NCI-H1092 (cell line): Measurements from ENCODE around the gene ABTB2.

ENCODE experiments used
- DNase-seq: peaks from one replicate; lab custom pipeline; 2025; lab: John Stamatoyannopoulos, UW

ABTB2 gene

DNA sequence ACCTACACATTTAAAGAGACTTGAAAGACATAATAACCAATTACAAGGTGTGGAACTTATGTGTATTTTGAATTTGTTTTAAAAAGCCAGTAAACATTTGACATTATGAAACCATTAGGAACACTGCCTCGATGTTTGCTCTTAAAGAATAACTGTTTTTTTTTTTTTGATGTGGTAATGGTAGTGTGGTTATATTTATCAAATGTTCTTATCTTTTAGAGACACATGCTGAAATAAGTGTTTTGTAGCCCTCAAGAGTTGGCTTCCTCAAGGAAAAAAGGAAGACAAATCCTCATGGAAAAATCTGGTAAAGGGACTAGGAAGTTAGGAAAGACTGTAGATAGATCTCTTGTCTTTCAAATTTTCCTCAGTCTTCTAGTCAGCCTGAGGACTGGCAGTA, 2.2 kb upstream of the ABTB2 start:
- DNase-seq = no peak

DNA sequence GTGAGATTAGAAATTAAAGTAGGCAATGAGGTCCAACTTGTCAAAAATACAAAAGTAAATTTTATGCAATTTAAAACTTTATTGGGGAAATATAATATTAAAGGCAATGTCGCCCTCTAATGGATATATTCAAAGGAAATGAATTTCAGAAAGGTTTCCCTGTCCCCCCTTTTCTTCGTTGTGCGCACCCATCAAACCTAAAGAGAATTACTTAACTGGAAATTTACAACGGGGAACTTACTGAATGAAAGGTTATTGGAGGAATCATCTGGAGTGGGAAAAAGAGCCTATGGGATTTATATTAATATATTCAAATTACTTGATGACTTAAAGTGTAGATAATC, 1.7 kb upstream of the ABTB2 start:
- no peak for DNase-seq

DNA sequence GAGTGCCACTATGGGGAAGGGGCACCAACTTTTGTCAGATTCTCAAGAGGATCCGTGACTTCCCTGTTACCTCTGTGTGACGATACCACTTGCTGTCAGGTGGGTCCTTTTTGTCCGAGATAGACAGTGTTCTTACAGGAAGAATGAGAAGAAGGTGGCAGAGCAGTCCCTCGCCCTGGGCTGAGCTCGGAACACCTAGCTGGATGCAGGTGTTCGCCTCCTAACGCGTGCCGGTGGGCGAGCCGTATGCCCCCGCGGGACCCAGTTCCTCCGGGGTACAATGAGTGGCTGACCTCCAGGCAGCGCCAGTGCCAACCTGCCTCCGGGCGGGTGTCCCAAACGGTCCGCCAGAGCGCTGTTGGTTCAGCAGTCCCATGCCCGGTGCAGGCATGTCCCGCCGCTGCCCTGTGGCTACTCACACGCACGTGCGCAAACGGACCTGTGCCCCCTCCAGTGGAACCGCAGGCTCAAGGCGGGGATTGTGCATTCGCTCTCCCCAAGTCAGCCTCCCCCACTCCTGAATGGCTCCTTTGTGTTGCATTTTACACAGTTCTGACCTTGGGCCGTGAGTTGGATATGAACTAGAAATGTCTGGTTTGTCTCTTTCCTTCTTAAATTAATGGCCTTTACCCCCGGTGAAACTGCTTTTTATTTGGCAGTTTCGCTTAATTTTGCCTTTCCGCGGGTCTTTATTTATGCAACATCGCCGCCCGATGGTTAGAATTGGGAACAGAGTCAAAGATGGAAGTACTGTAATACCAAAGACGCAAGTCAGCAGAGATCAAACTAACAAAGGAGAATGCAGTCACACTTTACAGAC, 1.1 kb upstream of the ABTB2 start:
- DNase-seq = peak; percentile 72

DNA sequence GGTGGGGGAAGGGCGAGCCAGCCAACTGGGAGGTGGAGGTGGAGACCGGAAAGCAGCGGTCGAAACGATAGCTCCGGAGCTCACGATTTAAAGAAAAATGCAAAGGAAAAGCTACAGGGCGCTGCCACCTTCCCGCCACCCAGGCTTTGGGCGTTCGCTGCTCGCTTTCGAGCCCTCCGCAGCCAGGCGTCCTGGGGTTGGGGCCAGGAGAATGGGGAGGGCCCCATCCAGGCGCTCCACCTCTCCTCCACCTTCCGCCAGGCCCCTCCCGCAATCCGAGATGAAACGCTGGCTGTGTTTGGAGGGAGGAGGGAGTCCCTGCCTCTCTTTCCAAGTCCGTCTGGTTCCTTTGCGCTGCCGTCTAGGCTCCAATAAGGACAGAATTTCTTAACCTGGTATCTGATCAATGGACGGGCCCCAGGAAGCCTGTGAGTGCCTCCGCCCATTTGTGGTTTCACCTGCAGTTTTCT, 483 bp upstream of the ABTB2 start:
- peak; percentile 83 for DNase-seq

DNA sequence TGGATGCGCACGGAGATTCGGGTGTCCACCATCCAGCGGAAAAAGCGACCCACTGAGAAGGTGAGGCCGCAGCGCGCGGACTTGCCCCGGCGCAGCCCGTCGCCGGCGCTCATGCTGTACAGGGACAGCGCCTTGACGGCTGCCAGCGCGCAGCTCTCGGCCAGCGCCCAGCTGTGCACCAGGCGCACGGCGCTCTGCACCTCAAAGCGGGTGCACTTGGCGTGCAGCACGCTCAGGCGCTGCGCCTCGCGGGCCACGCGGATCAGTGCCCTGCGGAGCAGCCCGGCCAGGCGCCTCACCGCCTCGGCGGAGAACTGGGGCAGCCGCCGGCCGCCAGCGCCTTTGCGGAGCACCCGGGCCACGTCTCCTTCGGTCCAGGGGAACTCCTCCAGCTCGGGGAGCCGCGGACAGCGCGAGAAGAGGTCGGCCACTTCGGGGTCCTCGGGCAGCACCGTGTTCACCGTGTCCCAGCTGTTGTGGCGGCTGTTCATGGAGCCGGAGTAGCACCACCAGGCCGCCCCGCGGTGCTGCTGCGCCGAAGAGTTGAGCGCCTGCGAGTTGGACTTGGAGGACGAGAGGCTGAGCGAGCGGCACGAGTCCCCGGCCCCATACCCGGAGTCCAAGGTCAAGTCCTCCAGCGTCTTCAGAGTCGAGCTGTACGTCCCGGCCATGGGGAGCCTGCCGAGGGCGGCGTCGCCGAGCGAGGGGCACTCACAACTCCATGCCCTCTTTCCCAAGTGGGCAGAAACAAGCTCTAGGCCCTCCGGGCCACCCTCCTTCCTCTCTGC, 703 bp downstream of the ABTB2 start:
- peak; percentile 48 for DNase-seq

DNA sequence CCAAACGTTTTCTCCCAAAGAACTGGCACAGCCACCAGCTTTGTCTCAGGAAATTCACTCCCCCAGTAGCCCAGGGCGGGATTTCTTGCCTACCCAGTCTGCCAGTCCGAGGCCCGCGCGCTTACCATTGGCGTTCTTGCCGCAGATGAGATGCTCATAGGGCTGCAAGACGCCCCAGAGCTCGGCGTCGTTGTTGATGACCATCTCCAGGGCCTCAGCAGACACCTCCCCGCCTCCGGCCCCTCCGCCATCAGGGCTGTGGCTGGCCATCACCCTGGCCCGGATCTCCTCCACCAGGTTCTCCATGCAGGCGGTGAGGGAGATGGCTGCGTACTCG, 1.3 kb downstream of the ABTB2 start:
- no peak for DNase-seq

DNA sequence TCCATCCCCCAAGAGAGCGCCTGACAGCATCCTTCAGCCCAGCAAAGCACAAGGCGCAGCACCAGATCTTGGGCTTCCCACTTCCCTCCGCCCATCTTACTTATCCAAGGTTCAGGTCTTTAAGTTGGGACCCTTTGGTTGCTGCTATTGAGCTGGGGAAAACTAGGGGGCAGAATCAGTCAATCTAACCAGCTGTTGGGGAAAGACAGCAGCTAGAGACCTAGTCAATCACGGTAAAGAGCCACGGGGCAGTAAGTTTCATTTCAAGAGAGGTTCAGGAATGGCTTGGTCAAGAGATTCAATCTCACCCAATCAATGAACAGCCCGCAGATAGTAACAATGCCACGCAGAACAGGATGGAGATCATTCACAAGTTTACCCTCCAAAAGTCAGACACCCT, 1.7 kb downstream of the ABTB2 start:
- no peak for DNase-seq

DNA sequence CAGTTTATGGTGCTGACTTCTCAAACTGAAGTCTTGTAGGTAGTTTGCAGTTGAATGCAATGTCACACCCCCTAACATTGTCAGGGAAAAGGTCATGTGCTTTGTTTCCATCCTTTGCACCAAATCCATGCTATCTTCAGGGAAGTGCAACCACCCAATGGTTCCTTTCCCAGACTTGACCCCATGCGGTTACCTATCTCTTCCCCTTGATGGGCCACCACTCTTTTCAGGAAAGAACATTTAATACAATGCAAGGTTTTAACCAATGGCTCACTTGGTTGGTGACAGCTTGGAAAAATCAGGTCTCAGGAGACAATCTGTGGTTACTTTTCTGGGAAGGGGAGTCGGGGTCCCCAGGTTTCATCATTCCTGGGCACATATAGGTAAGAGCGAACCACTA, 2.1 kb downstream of the ABTB2 start:
- no peak for DNase-seq

DNA sequence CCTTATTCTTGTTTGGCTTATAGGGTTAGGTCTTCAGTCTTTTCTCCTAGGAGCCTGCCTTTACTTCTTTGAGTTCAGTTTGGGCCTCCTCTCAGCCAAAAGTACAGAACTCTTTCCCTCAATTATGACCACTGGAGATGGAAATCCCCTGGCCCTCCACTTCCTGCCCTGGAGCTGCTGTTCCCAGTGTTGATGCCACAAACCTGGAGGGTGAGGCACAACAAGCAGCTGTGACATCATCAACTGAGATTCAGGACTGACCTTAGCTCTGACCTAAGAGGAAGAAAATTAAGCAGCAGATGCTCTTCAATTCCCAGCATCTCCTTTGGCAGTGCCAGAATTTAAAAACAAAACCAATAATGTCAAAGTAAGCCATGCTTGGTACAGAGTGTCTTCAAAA, 3.0 kb downstream of the ABTB2 start:
- DNase-seq = no peak

DNA sequence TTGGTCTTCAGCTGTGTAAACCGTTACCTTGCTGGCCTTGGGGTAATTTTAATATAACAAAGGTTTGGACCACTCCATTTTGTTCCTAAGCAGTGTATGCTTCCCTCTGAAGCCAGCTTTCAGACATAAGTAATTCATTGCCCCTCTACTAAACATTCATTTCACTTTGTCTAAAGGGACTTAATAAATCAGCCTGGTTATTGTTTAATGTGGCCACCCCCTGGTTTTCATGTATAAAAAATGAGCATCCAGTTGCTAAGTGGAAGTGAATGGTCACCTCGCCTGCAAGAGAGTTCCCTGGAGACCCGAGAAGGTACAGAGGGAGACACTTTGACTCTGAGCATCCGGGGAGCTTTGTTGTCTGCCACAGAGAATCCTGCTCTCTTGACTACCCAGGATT, 3.9 kb downstream of the ABTB2 start:
- no peak for DNase-seq

DNA sequence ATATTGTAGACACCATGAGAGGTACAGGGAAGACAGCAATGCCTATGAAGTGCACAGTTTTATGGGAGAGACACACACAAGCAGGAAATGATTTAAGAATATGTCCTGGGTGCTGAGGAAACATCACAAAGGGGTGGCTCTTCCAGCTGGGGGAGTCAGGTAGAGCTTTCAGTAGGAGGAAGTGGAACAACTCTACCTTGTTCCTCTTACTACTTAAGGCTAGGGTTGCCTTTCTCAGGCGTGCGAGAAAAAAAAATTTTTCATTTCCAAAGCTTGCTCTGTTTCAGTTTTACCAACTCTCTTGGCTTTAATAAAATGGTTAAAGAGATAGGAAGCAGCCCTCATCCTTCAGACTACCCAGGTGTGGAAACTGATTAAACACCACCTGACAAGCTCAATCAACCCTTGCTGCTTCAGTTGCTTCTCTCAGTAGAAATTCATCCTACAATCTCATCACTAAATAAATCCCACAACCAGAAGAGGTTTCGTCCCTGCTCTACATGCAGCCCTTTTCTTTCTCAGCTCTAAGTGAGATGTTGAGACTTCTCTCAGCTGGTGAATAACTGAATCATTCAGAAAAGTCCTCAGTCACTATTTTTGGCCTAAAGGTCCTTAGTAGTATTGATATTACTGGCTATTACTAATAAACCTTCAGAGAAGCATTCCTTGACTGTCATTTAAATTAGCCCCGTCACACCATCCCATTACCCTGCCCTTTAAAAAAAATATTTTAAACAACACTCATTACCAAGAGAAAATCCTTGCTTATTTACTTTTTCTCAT, 5.9 kb downstream of the ABTB2 start:
- DNase-seq = no peak

DNA sequence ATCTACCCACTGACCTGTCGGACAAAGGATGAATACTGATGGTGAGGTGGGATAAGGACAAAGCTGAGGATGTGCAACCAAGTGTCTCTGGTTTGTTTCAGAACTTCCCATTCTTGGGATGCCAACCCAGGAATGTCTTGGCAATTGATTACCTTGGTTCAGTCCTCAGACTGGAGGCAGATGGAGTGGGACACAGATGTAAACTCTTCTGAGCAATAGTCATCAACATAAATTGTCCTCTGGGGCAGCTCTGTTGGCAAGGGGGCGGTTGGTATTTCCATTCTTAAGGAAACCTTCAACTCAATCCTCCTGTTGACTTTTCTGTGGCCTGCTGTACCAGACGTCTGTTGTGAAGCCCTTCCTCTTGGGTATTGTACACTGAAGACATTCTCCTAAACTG, 6.8 kb downstream of the ABTB2 start:
- DNase-seq = no peak

DNA sequence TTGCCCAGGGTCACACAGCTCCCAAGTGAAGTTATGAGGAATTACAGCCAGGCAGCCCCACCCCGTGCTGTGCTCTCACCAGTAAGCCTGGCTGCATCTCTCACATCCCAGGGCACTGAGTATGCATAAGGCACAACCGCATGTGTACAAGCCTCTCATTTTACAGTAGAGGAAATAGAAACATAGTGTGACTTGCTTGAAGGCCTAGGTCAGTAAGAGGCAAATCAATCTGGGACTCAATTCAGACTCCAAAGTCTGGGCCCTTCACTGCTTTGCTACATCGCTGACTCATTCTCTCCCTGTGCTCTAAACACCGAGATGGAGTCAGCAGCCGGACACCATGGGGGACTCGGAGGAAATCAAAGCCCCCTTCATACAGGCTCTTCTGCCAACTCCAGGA, 7.9 kb downstream of the ABTB2 start:
- DNase-seq = no peak

DNA sequence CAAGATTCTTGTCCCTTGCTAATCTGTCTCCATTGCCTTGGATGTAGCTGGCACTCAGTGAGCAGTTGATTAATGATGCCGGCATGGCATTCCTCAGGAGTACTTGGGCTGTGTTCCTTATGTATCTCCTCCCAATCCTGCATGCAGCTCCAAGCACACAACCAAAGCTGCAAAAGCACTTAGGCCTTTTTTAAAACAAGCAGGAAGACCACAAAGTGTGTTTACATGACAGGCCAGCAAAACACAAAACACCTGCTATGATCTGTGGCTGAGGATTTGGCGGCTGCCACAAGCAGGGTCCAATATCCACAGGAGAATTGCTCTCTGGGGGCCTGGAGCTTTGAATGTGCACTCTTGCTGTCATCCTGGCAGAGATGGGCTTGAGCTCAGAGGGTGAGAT, 8.9 kb downstream of the ABTB2 start:
- DNase-seq = peak; percentile 70

DNA sequence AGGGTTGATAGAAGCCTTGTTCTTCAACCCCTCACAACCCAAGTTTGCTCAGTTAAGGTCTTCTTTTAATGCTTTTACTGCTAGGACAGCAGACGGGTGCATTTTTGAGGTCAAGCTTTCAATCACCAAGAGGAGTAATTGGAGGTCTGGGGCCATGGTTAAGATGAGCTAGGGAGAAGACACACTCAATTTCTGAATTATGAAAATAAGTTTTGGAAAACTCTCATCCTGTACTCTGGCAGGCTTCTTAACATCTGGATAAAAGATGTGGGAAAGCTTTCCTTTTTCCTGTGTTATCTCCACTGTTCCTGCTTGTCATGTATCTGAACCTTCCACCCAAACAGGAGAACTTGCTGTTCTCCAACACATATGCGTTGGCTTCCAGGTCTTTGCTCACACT, 9.7 kb downstream of the ABTB2 start:
- no peak for DNase-seq

DNA sequence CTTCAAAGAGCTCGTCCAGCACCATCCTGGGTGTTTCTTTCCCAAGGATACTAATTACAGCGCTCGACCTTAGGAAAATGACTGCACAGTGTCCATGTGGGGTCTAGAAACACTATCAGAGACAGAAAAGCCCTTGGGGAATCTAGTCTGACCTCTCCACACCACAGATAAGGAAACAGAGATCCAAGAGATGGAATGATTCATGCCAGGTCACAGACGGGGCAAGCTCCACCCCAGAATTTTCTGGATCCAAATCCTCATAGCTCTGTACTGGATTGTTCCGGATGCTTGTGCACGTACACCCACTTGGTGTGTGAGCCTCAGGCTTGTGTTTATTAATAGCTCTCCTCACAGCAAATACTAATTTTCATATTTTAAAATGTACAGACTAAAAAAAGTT, 11.3 kb downstream of the ABTB2 start:
- no peak for DNase-seq

DNA sequence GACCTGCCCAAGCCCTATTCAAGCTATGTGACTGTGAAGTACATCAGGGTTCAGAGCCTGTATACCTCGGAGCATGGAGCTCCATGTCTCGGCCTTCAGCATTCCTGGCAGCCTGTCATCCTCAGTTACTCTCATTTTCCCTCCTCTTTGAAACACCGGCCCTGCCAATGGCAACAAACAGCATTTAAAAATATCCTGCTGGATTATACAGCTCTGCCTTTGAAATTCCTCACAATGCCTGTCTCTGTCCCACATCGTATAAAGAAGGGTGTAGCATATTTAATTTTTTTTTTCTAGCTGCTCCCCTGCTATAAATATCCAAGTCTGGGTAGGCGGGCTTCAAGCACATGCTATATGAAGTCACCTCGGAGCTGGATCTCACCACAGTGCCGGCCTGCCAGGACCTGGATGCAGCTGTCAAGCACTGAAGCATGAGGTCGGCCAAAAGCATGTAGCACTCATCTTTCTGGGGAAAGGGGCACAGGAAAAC, 11.8 kb downstream of the ABTB2 start:
- DNase-seq = no peak

DNA sequence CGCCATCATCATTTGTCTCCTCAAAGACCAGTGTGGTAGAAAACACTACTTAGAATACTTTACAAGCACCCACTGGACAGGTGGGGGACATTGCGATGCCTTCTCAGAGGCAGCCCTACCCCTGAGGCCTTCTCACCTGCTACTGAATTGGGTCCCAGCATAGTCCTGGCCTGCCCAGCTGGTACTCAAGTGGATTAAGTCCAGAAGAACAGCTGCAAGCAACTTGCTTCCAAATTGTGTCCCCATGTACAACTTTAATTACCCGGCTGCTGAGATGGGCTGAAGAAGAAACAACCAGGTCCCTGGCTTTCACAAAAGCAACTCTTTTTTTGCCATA, 12.3 kb downstream of the ABTB2 start:
- no peak for DNase-seq

DNA sequence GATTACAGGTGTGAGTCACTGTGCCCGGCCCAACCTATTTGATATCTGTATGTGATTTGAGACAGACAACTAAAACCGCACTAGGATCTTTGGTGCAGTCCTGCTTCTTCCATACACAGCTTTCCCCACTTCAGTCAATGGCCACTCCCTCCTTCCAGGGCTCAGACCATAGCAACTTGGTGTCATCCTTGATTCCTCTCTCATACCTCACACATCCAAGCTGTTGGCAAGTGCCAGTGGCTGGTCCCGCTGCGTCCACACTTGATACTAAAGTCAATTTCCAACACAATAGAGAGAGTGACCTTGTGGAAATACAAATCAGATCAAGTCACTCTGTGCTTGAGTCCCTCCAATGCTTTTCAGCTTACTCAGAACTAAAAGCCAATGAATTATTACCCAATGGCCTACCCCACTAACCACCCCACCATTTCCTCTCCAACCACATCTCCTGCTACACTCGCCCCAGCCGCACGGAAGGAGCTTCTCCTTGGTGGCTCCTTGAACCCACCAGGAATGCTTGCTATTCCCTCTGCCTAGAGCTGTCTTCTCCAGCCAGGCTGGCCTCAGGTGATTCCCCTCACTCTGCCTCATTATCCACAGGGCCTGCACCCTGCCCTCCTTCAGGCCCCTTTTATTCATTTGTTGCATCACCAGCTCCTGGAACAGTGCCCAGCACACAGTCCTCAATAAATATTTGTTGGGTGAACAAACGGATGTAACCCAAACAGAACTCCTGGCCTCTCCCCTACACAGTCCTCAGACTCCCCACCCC, 12.9 kb downstream of the ABTB2 start:
- DNase-seq = peak; percentile 72

DNA sequence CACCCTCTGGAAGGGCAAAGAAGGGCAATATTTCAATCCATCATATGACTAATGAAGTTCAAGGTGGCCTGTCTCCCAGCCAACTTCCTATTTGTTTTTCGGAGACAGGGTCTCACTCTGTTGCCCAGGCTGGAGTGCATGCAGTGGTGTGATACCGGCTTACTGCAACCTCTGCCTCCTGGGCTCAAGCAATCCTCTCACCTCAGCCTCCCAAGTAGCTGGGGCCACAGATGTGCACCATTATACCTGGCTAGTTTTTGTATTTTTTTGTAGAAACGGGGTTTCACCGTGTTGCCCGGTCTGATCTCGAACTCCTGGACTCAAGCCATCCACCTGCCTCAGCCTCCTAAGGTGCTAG, 13.4 kb downstream of the ABTB2 start:
- no peak for DNase-seq

DNA sequence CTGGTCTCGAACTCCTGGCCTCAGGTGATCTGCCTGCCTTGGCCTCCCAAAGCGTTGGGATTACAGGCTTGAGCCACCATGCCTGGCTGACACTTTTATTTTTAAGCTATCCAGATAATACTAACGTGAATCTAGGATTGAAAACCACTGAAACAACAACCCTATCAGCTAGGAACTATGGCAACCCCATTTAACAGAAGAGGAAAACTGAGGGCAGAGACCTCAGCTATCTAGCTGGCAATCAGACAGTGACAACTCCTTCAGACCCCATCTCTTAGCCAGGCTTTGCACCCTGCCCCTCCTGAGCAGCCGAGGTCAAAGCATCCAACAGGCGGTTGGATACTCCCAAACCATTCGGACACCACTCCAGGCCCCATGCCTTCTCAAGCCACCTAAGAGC, 14.1 kb downstream of the ABTB2 start:
- no peak for DNase-seq

DNA sequence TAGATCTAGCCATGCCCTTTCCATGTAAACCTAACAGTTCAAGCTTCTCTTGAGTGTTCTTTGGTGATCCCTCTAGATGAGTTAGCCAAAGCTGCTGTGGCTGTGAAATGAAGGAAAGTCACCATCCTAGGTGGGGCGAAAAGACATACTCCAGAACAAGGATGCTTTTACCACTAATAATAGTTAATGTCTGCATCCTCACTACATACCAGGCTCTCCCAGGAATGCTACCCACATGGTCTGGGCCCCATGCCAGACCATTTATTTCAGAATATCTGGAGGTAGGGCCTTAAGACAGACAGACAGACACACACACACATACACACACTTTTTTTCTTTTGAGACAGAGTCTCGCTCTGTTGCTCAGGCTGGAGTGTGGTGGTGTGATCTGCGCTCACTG, 14.7 kb downstream of the ABTB2 start:
- DNase-seq = no peak
